ENCODE measurements around the gene ATF6. TPM values are rescaled to one million over a fixed set of nuclear protein-coding genes. Genes with fewer than 3 reads are reported as not detected.

The ATF6 gene
- total RNA-seq, 4 donors from 2014 or later: 26.1 to 35.4 (median 32.3) TPM

DNA sequence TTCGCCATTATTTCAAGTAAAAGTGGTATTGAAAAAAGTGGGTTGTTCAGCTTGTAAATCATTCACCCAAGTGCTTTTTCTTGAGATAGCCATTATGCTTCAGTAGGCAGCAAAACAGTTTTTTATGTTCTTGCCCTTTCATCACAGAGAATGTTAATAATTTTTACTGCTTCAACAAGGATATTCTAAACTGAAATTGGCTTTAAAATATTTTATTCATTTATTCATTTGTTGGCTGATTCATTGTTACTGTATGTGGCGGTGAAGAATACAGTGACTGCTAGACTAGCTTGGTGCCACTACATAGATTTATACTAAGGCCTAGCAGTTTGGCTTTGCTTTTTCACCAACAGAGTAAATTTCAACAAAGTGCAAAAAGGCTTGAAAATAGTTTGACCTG is 136.1 kb downstream of the ATF6 start:
- Histone ChIP-seq H3K27ac (no peak overlapping the region), H3K4me1 (peaks cover 0 to 4% (median 2%) of the 10 kb centered on the region in 4 donors), H3K36me3 (no peaks in the 10 kb centered on the region), H3K27me3 (no peaks in the 10 kb centered on the region), H3K9me3 (no peaks in the 10 kb centered on the region), H3K4me3 (no peak overlapping the region)
- TF ChIP-seq EP300 (IDR thresholded peaks at IDR 0.05) (no peak), POLR2A (IDR thresholded peaks at IDR 0.05) (no peak)
- TF ChIP-seq, protein P1, sequence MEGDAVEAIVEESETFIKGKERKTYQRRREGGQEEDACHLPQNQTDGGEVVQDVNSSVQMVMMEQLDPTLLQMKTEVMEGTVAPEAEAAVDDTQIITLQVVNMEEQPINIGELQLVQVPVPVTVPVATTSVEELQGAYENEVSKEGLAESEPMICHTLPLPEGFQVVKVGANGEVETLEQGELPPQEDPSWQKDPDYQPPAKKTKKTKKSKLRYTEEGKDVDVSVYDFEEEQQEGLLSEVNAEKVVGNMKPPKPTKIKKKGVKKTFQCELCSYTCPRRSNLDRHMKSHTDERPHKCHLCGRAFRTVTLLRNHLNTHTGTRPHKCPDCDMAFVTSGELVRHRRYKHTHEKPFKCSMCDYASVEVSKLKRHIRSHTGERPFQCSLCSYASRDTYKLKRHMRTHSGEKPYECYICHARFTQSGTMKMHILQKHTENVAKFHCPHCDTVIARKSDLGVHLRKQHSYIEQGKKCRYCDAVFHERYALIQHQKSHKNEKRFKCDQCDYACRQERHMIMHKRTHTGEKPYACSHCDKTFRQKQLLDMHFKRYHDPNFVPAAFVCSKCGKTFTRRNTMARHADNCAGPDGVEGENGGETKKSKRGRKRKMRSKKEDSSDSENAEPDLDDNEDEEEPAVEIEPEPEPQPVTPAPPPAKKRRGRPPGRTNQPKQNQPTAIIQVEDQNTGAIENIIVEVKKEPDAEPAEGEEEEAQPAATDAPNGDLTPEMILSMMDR (IDR thresholded peaks at IDR 0.05): no peak
- DNase-seq (ENCODE audit: low spot score in 2 of 2): no peak
- 89 to 92% methylated on average over 2 of the region's 2 CpGs for WGBS, 2 donors

DNA sequence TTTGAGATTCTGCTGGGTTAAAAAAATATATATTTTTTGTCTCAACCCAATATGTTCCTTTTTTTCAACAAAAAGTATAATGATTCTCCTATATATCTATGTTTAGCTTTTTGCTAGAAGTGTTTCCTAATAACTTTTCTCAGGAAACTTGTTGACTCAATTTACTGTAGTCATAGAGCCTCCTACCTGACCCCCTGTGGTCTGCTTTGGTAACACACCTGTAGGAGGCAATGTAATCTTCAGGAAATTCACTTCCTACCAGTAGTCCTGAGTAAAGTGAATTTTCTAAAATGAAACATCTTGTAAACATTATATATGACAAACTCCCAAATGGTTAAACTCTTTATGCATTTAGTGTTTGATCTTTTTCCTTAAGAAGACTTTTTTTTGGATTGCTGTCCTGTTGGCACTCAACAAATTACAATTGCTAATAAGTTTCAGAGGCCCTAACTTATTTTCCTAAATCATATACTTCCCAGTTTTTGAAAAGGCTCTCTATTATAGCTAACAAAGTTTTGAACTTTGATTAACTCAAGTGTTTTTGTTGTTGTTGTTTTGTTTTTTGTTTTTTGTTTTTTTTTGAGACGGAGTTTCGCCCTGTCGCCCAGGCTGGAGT is 139.3 kb downstream of the ATF6 start:
- H3K4me1 ChIP-seq: peaks cover 0 to 32% (median 12%) of the 10 kb centered on the region in 4 donors

DNA sequence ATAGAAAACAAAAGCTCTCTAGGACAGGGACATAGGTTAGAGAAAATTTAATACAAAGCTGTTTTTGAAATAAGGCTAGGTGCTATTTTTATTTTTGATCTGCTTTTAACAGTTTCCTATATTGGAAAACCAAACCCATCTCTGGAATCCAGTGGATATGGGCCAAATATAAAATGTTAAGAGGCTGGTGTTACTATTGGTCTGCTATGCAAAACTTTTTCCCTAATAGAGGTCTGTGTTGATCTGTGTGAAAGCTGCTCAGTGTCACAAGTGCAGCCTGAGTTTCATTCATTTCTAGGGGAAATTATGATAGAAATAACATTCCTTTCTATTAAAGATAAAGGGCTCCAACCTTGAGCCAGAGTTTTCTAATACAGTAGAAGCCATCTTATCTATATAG is 141.1 kb downstream of the ATF6 start:
- TF ChIP-seq POLR2A (IDR thresholded peaks at IDR 0.05) (no peak), EP300 (IDR thresholded peaks at IDR 0.05) (no peak)
- TF ChIP-seq, protein P1 (IDR thresholded peaks at IDR 0.05): no peak

More for the DNA sequence above, 139.3 kb downstream of the ATF6 start:
- WGBS, 2 donors: 94 to 99% methylated on average over 3 of the region's 3 CpGs
- DNase-seq (ENCODE audit: low spot score in 2 of 2): no peak
- TF ChIP-seq POLR2A (IDR thresholded peaks at IDR 0.05): no peak
- no peak for TF ChIP-seq EP300 (IDR thresholded peaks at IDR 0.05)
- TF ChIP-seq, protein P1 (IDR thresholded peaks at IDR 0.05): peak in 1 of 5 experiments; percentile 32
- Histone ChIP-seq H3K9me3 (no peaks in the 10 kb centered on the region), H3K27ac (no peak overlapping the region), H3K4me3 (no peak overlapping the region), H3K27me3 (no peaks in the 10 kb centered on the region), H3K36me3 (no peaks in the 10 kb centered on the region)

DNA sequence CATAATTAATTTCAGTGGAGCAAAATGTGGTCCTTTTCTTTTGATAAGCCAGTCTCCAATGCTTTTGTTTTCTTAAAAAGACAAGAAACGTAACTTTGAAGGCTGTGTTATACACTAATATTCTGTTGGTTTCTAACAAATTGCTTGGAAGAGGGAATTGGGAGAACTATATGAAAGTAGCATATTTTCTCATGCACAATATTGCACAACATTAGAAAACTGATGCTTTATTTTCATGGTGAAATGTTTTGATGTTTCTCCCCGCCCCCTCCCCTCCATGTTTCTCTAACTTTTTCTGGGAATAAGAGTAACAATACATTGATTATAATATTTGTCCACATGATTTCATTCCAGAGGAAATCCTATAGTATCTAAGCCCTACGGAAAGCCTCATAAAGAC is 142.1 kb downstream of the ATF6 start:
- Histone ChIP-seq H3K4me3 (no peak overlapping the region), H3K27ac (no peak overlapping the region), H3K36me3 (peaks cover 0 to 5% (median 0%) of the 10 kb centered on the region in 3 donors), H3K27me3 (no peaks in the 10 kb centered on the region), H3K9me3 (no peaks in the 10 kb centered on the region), H3K4me1 (peaks cover 0 to 59% (median 16%) of the 10 kb centered on the region in 4 donors)
- WGBS, 2 donors: 56 to 62% methylated on average over 3 of the region's 3 CpGs
- DNase-seq (ENCODE audit: low spot score in 2 of 2): no peak
- TF ChIP-seq POLR2A (IDR thresholded peaks at IDR 0.05): no peak
- TF ChIP-seq EP300 (IDR thresholded peaks at IDR 0.05): no peak
- TF ChIP-seq, protein P1 (IDR thresholded peaks at IDR 0.05): no peak

More for the DNA sequence above, 141.1 kb downstream of the ATF6 start:
- no peak for DNase-seq (ENCODE audit: low spot score in 2 of 2)
- Histone ChIP-seq H3K27me3 (no peaks in the 10 kb centered on the region), H3K4me1 (peaks cover 0 to 49% (median 16%) of the 10 kb centered on the region in 4 donors), H3K36me3 (no peaks in the 10 kb centered on the region), H3K27ac (no peak overlapping the region), H3K9me3 (no peaks in the 10 kb centered on the region), H3K4me3 (no peak overlapping the region)

DNA sequence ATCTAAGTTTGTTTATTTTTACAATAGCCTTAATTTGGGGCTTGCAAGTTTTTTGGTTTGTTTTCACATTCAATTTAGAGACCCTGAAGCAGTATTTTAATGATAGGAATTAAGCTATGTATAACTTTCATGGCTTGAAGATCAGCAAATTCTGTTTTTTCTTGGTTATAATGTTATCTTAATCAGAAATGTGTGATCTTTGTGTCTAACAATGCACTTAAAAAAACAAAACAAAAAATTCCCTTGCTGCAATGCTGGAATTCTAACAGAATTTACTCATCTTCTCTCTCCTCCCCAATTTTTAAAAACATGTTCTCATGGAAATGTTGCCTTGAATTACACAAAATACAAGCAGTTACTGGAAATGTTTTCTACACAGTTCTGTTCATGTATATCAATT is 144.5 kb downstream of the ATF6 start:
- H3K27ac ChIP-seq: peak overlapping the region in 2 of 4 donors; percentile 3 to 37
- DNase-seq (ENCODE audit: low spot score in 2 of 2): no peak
- TF ChIP-seq EP300 (IDR thresholded peaks at IDR 0.05): no peak

More for the DNA sequence above, 144.5 kb downstream of the ATF6 start:
- peaks cover 0 to 5% (median 0%) of the 10 kb centered on the region in 3 donors for H3K36me3 ChIP-seq
- H3K4me3 ChIP-seq: no peak overlapping the region
- H3K4me1 ChIP-seq: peaks cover 0 to 71% (median 16%) of the 10 kb centered on the region in 4 donors
- no peaks in the 10 kb centered on the region for H3K27me3 ChIP-seq
- no peaks in the 10 kb centered on the region for H3K9me3 ChIP-seq
